HG02763 (cell line): Measurements from ENCODE around the gene BRD1.
"Not testable (repeated sequence)": the region's sequence is repeated elsewhere in the genome, so short reads cannot be mapped to it uniquely, and the experiment has no call there.

Experiments
- ATAC-seq: cut with Tn5 transposase; IDR thresholded peaks from one replicate; pipeline ENCODE4 v1.9.1; 2021; ENCODE audit warnings: mild to moderate bottlenecking, moderate library complexity; ENCODE audit not compliant: unreplicated experiment

Gene BRD1

GRCh38 chr22:49771266-49772065 lies 56.2 kb downstream of the BRD1 start:
- ATAC-seq = no peak

GRCh38 chr22:49770547-49771265 lies 57.0 kb downstream of the BRD1 start:
- no peak for ATAC-seq

- ATAC-seq = no peak
Measured at GRCh38 chr22:49769691-49770546, 57.8 kb downstream of the BRD1 start.

GRCh38 chr22:49768951-49769690 lies 58.6 kb downstream of the BRD1 start:
- ATAC-seq = no peak

GRCh38 chr22:49768077-49768910 lies 59.4 kb downstream of the BRD1 start:
- ATAC-seq = no peak

- no peak for ATAC-seq
Measured at GRCh38 chr22:49767355-49768062, 60.2 kb downstream of the BRD1 start.

GRCh38 chr22:49765951-49766350 lies 61.7 kb downstream of the BRD1 start:
- ATAC-seq = no peak

GRCh38 chr22:49765091-49765771 lies 62.4 kb downstream of the BRD1 start:
- no peak for ATAC-seq

- no peak for ATAC-seq
Measured at GRCh38 chr22:49764127-49764581, 63.5 kb downstream of the BRD1 start.

- ATAC-seq = no peak
Measured at GRCh38 chr22:49763696-49764095, 64.0 kb downstream of the BRD1 start.

GRCh38 chr22:49763138-49763537 lies 64.5 kb downstream of the BRD1 start:
- no peak for ATAC-seq

GRCh38 chr22:49762571-49762970 lies 65.1 kb downstream of the BRD1 start:
- ATAC-seq = not testable (repeated sequence)

GRCh38 chr22:49761836-49762235 lies 65.8 kb downstream of the BRD1 start:
- ATAC-seq = no peak

- peak; percentile 65 for ATAC-seq
Measured at GRCh38 chr22:49760630-49761571, 66.8 kb downstream of the BRD1 start.

- ATAC-seq = no peak
Measured at GRCh38 chr22:49760280-49760629, 67.4 kb downstream of the BRD1 start.

GRCh38 chr22:49756676-49757075 lies 71.0 kb downstream of the BRD1 start:
- no peak for ATAC-seq

- no peak for ATAC-seq
Measured at GRCh38 chr22:49756201-49756600, 71.5 kb downstream of the BRD1 start.

GRCh38 chr22:49755631-49756001 lies 72.1 kb downstream of the BRD1 start:
- ATAC-seq = no peak
